Skin of body (tissue), 2 donors: ENCODE data around the gene SPECC1. TPM values are rescaled to one million over a fixed set of nuclear protein-coding genes. Genes with fewer than 3 reads are reported as not detected.
A peak's percentile ranks its signal among the peaks of the same experiment; 100 is the strongest.
"Not testable (repeated sequence)": the region's sequence is repeated elsewhere in the genome, so short reads cannot be mapped to it uniquely, and the experiment has no call there.

Source experiments
- DNase-seq: peaks from one replicate; lab custom pipeline; 2025; lab: John Stamatoyannopoulos, UW
- total RNA-seq: library from RNA; depleted of rRNA; stranded (reverse); fragments of >200 nt; gene quantifications from one replicate; pipeline ENCODE4 v1.2.3, GENCODE V29; 2014

Gene SPECC1
- total RNA-seq, 1 donor from 2014 or later: 21.3 TPM

DNA sequence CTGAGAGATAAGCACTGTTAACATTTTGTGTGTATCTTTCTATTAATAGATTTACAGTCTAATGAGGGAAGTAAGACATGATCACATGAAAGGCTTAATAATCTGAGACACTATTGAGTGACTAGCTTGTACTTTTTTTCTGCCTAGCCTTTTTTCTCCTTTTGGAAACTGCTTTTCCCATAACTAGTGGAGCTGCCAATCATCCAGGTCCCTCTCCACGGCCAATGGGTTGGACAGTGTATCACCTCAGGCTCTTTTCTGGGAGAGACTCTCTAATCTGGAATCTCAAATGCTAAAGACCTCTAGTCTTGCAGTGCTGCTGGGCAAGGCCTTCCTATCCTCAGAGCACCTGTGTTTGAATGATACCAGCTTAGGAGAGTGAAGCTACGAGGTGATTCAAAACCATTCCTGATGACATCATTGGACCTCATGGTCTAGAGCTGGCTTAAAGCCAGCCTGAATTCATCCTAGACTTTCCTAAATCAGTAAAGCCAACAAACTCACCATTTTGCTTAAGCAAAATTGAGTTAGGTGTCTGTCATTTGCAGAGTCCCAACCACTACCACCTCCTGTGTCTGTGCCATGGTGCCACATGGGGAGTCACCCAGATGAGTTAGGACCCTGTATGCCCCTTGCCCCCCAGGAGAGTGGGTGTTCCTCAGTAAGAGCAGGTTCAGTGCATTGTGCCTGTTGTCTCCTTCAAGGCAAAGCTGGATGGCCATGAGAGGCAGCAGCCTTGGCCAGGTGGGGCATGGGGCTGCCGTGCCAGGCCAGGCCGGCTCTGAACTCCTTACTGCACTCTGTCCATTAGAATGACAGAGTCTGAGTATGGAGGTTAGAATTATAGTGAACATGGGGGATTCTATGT lies 62.9 kb downstream of the SPECC1 start:
- no peak for DNase-seq

GRCh38 chr17:20072692-20072992 lies 63.5 kb downstream of the SPECC1 start:
- no peak for DNase-seq

DNA sequence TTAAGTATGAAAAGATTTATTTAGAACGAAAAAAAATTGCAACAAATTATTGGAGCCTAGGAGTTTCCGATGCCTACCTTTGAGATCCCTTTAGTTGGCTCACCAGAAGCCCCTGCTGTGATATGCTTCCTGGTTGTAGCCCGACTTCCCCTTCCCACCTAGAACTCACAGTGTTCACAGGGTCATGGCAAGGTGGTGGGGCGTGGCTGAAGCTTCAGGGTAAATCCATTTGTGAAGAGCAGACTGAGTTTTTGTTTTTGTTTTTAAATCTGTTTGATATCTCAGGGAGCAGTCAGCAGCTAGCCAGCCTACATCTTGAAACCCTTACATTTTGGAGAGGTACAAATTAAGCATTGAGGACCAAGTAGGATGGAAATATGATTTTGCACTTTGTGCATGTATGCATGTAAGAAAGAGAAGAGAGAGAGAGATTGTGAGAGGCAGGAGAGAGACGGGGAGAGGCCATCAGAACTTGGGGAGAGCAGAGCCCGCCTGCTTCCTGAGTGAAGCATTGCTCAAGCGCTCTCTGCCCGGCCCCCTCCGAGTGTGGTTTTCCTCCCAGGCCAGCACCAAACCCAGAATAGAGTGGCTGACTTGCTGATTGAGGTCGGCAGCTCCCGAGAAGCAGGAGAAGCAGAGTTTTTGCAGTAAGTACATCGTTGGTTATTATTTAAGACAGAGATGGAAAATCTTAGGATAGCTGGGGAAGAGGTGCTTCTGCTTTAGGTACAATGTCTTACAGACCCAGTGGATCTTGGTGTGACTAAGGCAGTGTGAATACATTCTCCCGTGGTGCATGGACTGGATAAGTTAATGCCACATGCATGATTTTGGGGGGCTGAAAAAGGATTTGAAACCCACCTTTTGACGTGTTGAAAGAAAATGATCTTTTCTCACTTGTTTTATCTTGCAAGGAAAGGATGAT lies 64.2 kb downstream of the SPECC1 start:
- no peak for DNase-seq

GRCh38 chr17:20074001-20074400 lies 64.8 kb downstream of the SPECC1 start:
- DNase-seq: no peak

- DNase-seq: no peak
Measured at GRCh38 chr17:20074489-20074888, 65.3 kb downstream of the SPECC1 start.

DNA sequence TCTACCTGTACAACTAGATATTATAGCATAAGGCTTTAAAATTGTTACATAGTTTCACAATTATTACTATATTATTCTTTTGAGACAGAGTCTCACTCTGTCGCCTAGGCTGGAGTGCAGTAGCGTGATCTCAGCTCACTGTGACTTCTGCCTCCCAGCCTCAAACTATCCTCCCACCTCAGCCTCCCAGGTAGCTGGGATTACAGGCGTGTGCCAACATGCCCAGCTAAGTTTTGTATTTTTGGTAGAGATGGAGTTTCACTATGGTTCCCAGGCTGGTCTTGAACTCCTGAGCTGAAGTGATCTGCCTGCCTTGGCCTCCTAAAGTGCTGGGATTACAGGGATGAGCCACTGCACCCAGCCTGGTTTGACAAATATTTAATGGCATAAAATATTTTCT lies 67.0 kb downstream of the SPECC1 start:
- DNase-seq: not testable (repeated sequence)

- no peak for DNase-seq
Measured at GRCh38 chr17:20077978-20078685, 69.0 kb downstream of the SPECC1 start.

DNA sequence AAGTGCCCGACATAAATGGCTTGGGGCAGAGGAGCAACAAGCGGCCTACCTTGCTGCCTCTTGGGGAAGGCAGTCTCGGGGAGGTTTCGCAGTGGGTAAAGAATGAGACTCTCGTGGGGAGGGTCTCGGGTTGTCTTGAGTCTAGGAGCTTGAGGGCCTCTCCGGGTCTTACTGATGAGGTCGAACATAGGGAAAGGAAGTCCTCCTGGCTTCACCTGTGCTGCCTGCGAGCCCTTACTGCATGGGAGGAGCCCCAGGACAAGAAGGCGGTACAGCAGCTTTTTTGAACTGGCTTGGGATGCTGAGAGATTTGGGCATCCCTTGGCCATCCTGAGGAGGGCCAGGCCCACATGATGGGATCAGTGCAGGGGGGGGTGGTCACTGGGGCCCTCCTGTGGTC lies 71.4 kb downstream of the SPECC1 start:
- no peak for DNase-seq

DNA sequence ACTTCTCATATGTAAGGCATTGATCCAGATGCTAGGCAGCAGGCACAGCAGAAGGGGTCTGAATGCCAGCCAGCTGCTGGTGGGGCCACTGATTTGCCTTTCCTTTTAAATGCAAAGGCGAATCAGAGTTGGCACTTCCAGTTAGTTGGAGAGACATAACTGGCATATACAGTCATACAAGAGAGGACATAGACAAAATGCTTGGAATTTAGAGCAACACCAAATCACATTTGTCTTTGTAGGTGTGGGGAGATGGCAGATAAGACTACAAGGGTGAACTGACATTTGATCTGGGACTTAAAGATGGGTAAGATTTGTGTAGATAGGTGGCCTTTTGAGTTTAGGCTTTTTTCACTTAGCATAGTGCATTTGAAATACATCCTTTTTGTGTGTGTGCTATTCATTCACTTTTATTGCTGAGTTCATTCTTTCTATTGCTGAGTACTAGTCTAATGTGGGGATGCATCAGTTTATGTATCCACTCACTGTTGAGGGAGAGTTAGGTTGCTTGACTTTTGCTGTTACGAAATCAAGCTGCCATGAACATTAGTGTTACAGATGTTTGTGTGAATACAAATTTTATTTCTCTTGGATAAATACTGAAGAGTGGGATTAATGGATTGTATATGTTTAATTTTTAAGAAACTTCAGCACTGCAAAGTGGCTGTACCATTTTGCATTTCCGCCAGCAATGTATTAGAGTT lies 74.1 kb downstream of the SPECC1 start:
- DNase-seq: no peak

DNA sequence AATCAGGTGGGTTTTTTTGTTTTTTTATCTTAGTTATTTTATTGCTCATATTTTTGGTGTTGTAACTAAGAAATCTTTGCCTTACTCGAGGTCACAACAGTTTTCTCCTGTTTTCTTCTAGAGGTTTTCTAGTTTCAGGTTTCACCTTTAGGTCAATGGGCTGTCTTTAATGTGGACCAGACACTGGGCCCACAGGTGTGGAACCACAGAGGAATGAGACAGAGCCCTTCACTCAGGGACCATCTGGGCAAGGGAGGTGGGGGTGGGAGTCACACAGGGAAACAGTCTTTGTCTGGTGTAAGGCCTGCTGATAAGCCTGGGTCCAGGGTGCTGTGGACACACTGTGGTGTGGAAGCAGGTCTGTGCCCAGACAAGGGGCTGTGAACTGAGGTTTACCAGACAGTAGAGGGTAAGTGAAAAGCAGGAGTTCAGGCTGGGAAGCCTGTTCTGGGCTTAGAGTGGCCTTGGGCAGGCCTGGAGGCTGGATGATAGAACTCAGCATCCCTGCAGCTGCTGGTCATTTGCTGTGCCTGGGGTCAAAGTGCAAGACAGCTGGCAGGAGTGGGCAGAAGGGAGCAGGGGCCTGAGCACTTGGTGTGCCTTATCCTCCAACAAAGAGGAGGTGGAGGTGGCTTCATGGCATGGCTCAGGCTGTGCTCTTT lies 75.6 kb downstream of the SPECC1 start:
- no peak for DNase-seq

- DNase-seq: no peak
Measured at GRCh38 chr17:20085283-20085845, 76.2 kb downstream of the SPECC1 start.

- no peak for DNase-seq
Measured at GRCh38 chr17:20086416-20087076, 77.4 kb downstream of the SPECC1 start.

DNA sequence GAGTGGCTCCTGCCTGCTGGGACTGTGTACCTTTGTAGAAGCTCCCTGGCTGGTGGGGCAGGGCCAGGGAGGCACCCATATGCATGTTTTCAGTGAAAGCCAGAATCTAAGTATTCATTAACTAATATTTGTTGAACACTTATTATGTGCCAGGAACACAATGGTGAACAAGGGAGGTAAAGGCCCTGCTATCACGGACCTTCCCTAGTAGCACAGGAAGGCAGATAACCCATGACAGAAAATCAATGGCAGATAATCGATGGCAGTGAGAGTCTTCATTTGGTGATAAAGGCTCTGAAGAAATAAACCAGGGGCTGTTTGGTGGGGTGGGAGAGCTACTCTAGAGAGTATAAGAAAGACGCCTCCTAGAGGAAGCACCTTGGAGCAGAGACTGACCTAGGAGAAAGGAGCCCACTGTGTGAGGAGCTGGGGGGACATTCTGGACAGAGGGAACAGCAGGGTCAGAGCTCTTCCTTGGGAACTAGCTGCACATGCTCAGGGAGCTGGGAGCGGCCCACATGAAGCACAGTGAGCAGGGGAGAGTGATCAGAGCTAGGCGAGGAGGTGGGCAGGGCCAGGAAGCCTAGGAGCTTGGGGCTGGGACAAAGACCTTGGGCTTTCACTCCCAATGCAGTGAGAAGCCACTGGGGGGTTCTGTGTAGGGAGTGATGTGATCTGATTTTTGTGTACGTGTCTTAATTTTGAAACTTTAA lies 78.5 kb downstream of the SPECC1 start:
- no peak for DNase-seq

DNA sequence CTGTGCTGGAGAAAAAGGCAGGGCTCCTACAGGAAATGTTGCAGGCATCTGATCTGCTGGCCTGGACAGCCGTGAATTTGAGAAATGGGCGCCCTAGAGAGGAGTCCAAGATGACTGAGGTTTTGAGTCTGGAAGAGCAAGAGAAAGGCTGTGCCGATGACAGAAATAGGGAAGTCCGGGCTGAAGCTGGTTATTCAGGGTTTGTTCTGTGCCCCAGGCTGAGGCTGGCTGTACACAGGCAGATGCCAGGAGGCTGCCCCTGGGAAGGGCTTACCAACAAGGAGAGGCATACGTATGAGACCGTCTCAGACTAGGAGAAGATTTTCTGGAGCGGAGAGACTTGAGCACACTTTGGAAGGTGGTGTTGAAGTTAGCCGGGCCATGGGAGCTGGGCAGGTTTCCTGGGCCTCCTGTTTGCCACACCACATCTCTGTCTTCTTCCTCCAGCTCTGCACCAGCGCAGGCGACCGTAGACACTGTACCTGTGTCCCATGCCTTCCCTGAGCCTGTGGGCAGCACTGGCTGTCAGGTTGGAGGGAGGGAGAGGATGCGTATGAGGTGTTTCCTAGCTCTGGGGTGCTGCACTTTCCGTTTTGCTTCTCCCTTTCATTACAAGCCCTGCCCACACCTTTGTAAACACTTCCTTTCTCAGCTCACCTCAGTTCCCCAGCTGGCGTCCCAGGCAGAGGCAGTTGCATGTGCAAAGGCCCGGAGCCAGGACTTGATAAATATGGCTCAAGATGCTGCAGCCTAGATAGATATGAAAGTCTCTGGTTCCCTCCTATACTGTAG lies 80.8 kb downstream of the SPECC1 start:
- no peak for DNase-seq

DNA sequence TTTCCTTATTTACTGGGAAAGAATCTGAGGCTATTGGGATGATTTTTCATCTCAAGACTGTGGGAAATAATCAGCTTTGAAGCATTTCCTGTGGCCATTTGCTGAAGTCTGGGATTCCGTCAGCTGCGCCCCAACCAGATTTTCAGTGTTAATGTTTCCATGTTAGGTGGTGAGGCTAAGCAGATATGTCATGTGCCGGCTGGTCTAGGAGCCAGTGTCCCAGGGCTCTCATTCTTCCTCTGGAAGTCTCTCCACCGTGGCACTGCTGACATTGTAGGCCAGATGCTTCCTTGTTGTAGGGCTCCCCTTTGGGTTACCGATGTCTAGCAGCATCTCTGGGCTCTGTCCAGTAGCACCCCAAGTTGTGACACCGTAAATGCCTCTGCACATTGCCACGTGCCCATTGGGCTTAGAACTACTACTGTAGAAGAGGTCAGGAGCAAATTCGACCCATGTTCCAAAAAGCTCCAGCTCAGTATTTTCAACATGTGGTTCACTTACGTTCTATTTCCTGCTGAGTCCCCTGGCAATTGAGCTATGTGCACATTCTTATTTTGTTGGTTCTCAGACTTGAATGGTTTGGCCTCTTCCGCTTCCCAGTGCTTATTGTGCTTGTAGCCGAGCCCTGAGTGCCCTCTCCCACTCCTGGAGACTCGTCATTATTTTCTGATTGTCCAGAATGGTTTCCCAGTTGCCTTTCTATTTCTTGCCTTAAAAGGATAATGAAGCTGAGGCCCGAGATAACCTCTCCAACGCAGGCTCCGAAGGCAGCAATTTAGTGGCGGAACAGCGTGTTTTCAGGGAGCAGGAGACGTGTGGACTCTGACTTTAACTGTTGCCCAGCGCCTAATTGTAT lies 82.2 kb downstream of the SPECC1 start:
- peak; percentile 91 for DNase-seq

DNA sequence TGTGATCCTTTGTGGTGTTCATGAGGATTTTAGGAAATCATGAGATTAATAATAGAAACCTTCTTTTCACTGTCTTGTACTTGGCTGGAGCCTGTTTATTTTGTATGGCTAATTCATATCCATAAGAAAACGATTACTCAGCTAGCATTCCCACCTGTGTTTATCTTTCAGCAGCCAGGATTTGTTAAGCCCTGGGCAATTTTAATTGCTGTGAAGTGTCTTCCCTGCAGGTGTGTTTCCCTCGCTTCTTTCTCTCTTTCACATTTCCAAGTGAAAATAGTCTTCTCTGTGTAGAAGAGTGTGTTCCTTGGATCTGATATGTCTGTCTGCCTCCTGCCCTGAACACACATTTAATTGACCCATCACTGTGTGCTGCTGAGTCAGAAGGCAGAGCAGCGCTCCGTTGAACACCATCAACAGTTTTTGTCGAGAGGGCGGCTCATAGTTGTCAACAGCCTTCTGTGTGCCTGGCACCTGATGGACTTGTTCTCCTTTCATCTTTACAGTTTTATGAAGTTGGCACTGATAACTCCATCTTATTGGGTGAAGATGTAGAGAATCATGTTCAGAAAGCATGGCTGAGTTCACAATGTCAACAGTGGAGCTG lies 83.2 kb downstream of the SPECC1 start:
- no peak for DNase-seq
